T-cell (primary cell): ENCODE data around the gene BEST3. TPM values are rescaled to one million over a fixed set of nuclear protein-coding genes. Genes with fewer than 3 reads are reported as not detected.
"Not testable (repeated sequence)": the region's sequence is repeated elsewhere in the genome, so short reads cannot be mapped to it uniquely, and the experiment has no call there.

Experiments
- ATAC-seq, 4 experiments: fragments of 200-7000 bp in 3 of 4; fragments of 150-1000 bp in 1 of 4; cut with Tn5 transposase; replicated peaks in 1 of 4; 1 replicate in 3 of 4; 2 replicates in 1 of 4; pipeline ENCODE4 v1.10.0; 2021; ENCODE audit warnings: moderate library complexity in 3 of 4, mild to moderate bottlenecking in 2 of 4, moderate number of reproducible peaks in 1 of 4
- CTCF ChIA-PET, 2 donors: fragments of 300-600 bp; sonication (Branson Sonifier 250); formaldehyde crosslinking; loops; one replicate each; lab custom pipeline; 2022; ENCODE audit warnings: antibody characterized with exemption in 2 of 2; lab: Charles Lee
- POLR2A ChIA-PET, 2 donors: fragments of 300-600 bp; sonication (Branson Sonifier 250); formaldehyde crosslinking; loops; one replicate each; lab custom pipeline; 2022; ENCODE audit warnings: antibody characterized with exemption in 2 of 2; lab: Charles Lee
- DNase-seq, 35 experiments: peaks; one replicate each; pipeline versions ENCODE4 v3.0.0 to v3.0.0-alpha.2; 2013 to 2023
- H3K27ac ChIP-seq: one replicate; pipeline ENCODE4 v1.5.1; 2013; ENCODE audit warnings: low read length
- H3K27me3 ChIP-seq, 2 experiments: replicated peaks in 1 of 2; 1 replicate in 1 of 2; 2 replicates in 1 of 2; pipeline versions ENCODE4 v1.6.1 to v1.7.0; 2013; ENCODE audit warnings: low read length in 1 of 2, mixed read lengths in 1 of 2; ENCODE audit not compliant: control insufficient read depth in 2 of 2, insufficient read depth in 2 of 2; ENCODE audit errors: extremely low read depth in 1 of 2
- H3K36me3 ChIP-seq, 2 donors: 1 replicate in 1 of 2; 2 replicates in 1 of 2; pipeline versions ENCODE4 v1.6.1 to v1.7.0; 2013; ENCODE audit warnings: low read length in 1 of 2; ENCODE audit not compliant: control insufficient read depth in 2 of 2, insufficient read depth in 1 of 2; ENCODE audit errors: extremely low read depth in 1 of 2
- H3K4me1 ChIP-seq, 2 experiments: 1 replicate in 1 of 2; 2 replicates in 1 of 2; pipeline versions ENCODE4 v1.6.1 to v1.7.0; 2013; ENCODE audit warnings: low read length in 2 of 2, mixed read lengths in 1 of 2; ENCODE audit not compliant: insufficient read depth in 2 of 2, control insufficient read depth in 1 of 2; ENCODE audit errors: extremely low read depth in 1 of 2
- H3K4me3 ChIP-seq, 2 donors: 1 replicate in 1 of 2; 2 replicates in 1 of 2; pipeline versions ENCODE4 v1.5.1 to v1.7.0; 2013; ENCODE audit warnings: mild to moderate bottlenecking in 2 of 2, low read length in 1 of 2, moderate library complexity in 1 of 2; ENCODE audit not compliant: control insufficient read depth in 1 of 2; ENCODE audit errors: extremely low read depth in 1 of 2
- H3K9me3 ChIP-seq: 2 replicates; pipeline ENCODE4 v1.7.0; 2013
- H3K27ac Mint-ChIP-seq, 2 donors: one replicate each; pipeline ENCODE4 v1.8.0; 2020 to 2021; ENCODE audit warnings: mild to moderate bottlenecking in 2 of 2, mixed read lengths in 2 of 2
- H3K27me3 Mint-ChIP-seq, 2 donors: one replicate each; pipeline ENCODE4 v1.8.0; 2021 to 2022; ENCODE audit warnings: mixed read lengths in 2 of 2
- H3K36me3 Mint-ChIP-seq: one replicate; pipeline ENCODE4 v1.8.0; 2021; ENCODE audit warnings: mixed read lengths
- H3K4me1 Mint-ChIP-seq, 3 donors: one replicate each; pipeline ENCODE4 v1.8.0; 2020 to 2022; ENCODE audit warnings: mixed read lengths in 3 of 3, mild to moderate bottlenecking in 1 of 3
- H3K4me3 Mint-ChIP-seq, 3 donors: one replicate each; pipeline ENCODE4 v1.8.0; 2020 to 2022; ENCODE audit warnings: mild to moderate bottlenecking in 3 of 3, mixed read lengths in 3 of 3, moderate library complexity in 3 of 3
- H3K9me3 Mint-ChIP-seq, 3 donors: one replicate each; pipeline ENCODE4 v1.8.0; 2020 to 2022; ENCODE audit warnings: mixed read lengths in 3 of 3
- WGBS: methylation state at CpG from one replicate; pipeline ENCODE4 v1.1.5; 2013; ENCODE audit warnings: missing lambda C conversion rate; ENCODE audit not compliant: insufficient coverage; 5-methylcytosine and 5-hydroxymethylcytosine counted together
- total RNA-seq, 35 experiments: library from RNA in 6 of 35; stranded (reverse) in 6 of 35; fragments of 120-200 nt in 1 of 35; gene quantifications; one replicate each; pipeline versions ENCODE4 v1.2.1 to v1.2.4 and lab custom pipeline; 2013 to 2026

BEST3 gene
- total RNA-seq, 5 donors from 2014 or later (not counting 1 experiment from before 2014, with no cell fraction given): not detected

GRCh38 chr12:69664930-69665377, 34.1 kb downstream of the BEST3 start:
- H3K4me1 Mint-ChIP-seq, H3K36me3 Mint-ChIP-seq, POLR2A ChIA-PET, H3K4me3 Mint-ChIP-seq, H3K9me3 ChIP-seq, H3K27me3 ChIP-seq, DNase-seq, H3K27ac ChIP-seq, H3K4me1 ChIP-seq, CTCF ChIA-PET, H3K4me3 ChIP-seq, H3K9me3 Mint-ChIP-seq, H3K36me3 ChIP-seq, H3K27ac Mint-ChIP-seq, H3K27me3 Mint-ChIP-seq, ATAC-seq: not testable (repeated sequence)
- WGBS: 92% methylated on average over 2 of the region's 6 CpGs

GRCh38 chr12:69663726-69664125, 35.4 kb downstream of the BEST3 start:
- ChIA-PET CTCF (no interaction called here), POLR2A (no interaction called here)
- Histone ChIP-seq H3K27me3 (peaks cover 0 to 3% of the 10 kb centered on the region in 2 experiments), H3K9me3 (no peaks in the 10 kb centered on the region), H3K36me3 (no peaks in the 10 kb centered on the region), H3K4me3 (no peak overlapping the region), H3K27ac (no peak overlapping the region), H3K4me1 (no peaks in the 10 kb centered on the region)
- ATAC-seq (no peak), DNase-seq (no peak)
- no peaks in the 10 kb centered on the region for H3K4me1 Mint-ChIP-seq
- H3K36me3 Mint-ChIP-seq: no peaks in the 10 kb centered on the region
- no peak overlapping the region for H3K4me3 Mint-ChIP-seq
- peaks cover 2 to 4% of the 10 kb centered on the region in 2 donors for H3K27me3 Mint-ChIP-seq
- H3K27ac Mint-ChIP-seq: no peak overlapping the region
- H3K9me3 Mint-ChIP-seq: no peaks in the 10 kb centered on the region
- 87% methylated on average over 2 of the region's 3 CpGs for WGBS

- POLR2A ChIA-PET: no interaction called here
These were observed 36.3 kb downstream of the BEST3 start for GRCh38 chr12:69662764-69663163.

GRCh38 chr12:69661386-69661785, 37.7 kb downstream of the BEST3 start:
- H3K27ac ChIP-seq: no peak overlapping the region
- no peaks in the 10 kb centered on the region for H3K9me3 Mint-ChIP-seq
- DNase-seq: no peak
- ChIA-PET POLR2A (no interaction called here), CTCF (interaction anchor here in 1 of 2 donors (0.7 kb wide), 1 partner anchor 10 kb away, joined by 6 read pairs; no protein-coding TSS in a partner anchor)
- WGBS: no CpG with 5 or more reads among the region's 4 CpGs
- H3K27me3 ChIP-seq: peaks cover 0 to 5% of the 10 kb centered on the region in 2 experiments
- H3K4me1 Mint-ChIP-seq: no peaks in the 10 kb centered on the region
- no peak overlapping the region for H3K4me3 ChIP-seq
- no peaks in the 10 kb centered on the region for H3K9me3 ChIP-seq
- ATAC-seq: no peak
- no peak overlapping the region for H3K4me3 Mint-ChIP-seq
- peaks cover 7 to 8% of the 10 kb centered on the region in 2 donors for H3K27me3 Mint-ChIP-seq
- H3K27ac Mint-ChIP-seq: no peak overlapping the region
- H3K36me3 ChIP-seq: no peaks in the 10 kb centered on the region
- H3K36me3 Mint-ChIP-seq: no peaks in the 10 kb centered on the region
- no peaks in the 10 kb centered on the region for H3K4me1 ChIP-seq

More at GRCh38 chr12:69662764-69663163, 36.3 kb downstream of the BEST3 start:
- no peak for DNase-seq
- CTCF ChIA-PET: no interaction called here
- Mint-ChIP-seq H3K27ac (no peak overlapping the region), H3K9me3 (no peaks in the 10 kb centered on the region), H3K36me3 (no peaks in the 10 kb centered on the region), H3K4me3 (no peak overlapping the region), H3K27me3 (peaks cover 7 to 8% of the 10 kb centered on the region in 2 donors), H3K4me1 (no peaks in the 10 kb centered on the region)
- no peaks in the 10 kb centered on the region for H3K36me3 ChIP-seq
- no peak overlapping the region for H3K27ac ChIP-seq
- ATAC-seq: no peak
- H3K27me3 ChIP-seq: peaks cover 0 to 4% of the 10 kb centered on the region in 2 experiments
- no peaks in the 10 kb centered on the region for H3K4me1 ChIP-seq
- H3K9me3 ChIP-seq: no peaks in the 10 kb centered on the region
- H3K4me3 ChIP-seq: no peak overlapping the region

- peaks cover 7 to 8% of the 10 kb centered on the region in 2 donors for H3K27me3 Mint-ChIP-seq
- no peak overlapping the region for H3K27ac Mint-ChIP-seq
- H3K4me1 Mint-ChIP-seq: no peaks in the 10 kb centered on the region
- no CpG with 5 or more reads among the region's 1 CpG for WGBS
- no peak for DNase-seq
- H3K9me3 Mint-ChIP-seq: no peaks in the 10 kb centered on the region
- H3K27ac ChIP-seq: no peak overlapping the region
- no peak overlapping the region for H3K4me3 ChIP-seq
- POLR2A ChIA-PET: interaction anchor here in 1 of 2 donors (0.6 kb wide), 1 partner anchor 9 kb away, joined by 9 read pairs; no protein-coding TSS in a partner anchor
- no peaks in the 10 kb centered on the region for H3K9me3 ChIP-seq
- ATAC-seq: no peak
- H3K27me3 ChIP-seq: peaks cover 0 to 9% of the 10 kb centered on the region in 2 experiments
- H3K36me3 ChIP-seq: no peaks in the 10 kb centered on the region
- H3K4me3 Mint-ChIP-seq: no peak overlapping the region
- no peaks in the 10 kb centered on the region for H3K4me1 ChIP-seq
- no peaks in the 10 kb centered on the region for H3K36me3 Mint-ChIP-seq
- CTCF ChIA-PET: no interaction called here
These were observed 38.8 kb downstream of the BEST3 start for GRCh38 chr12:69660164-69660863.

GRCh38 chr12:69658203-69658602, 40.9 kb downstream of the BEST3 start:
- ATAC-seq (no peak), DNase-seq (no peak)
- POLR2A ChIA-PET: no interaction called here
- Mint-ChIP-seq H3K36me3 (no peaks in the 10 kb centered on the region), H3K4me1 (no peaks in the 10 kb centered on the region), H3K27ac (no peak overlapping the region), H3K9me3 (no peaks in the 10 kb centered on the region), H3K4me3 (no peak overlapping the region), H3K27me3 (peaks cover 7 to 8% of the 10 kb centered on the region in 2 donors)
- Histone ChIP-seq H3K9me3 (no peaks in the 10 kb centered on the region), H3K4me3 (no peak overlapping the region), H3K27ac (no peak overlapping the region), H3K36me3 (no peaks in the 10 kb centered on the region), H3K27me3 (peaks cover 0 to 6% of the 10 kb centered on the region in 2 experiments), H3K4me1 (no peaks in the 10 kb centered on the region)
- CTCF ChIA-PET: no interaction called here
- 20% methylated on average over 1 of the region's 2 CpGs for WGBS
